SKM-1 treated with dmso at 0.1 percent for 144 hours (cell line): ENCODE results near the gene L1TD1.
"Not testable (repeated sequence)": the region's sequence is repeated elsewhere in the genome, so short reads cannot be mapped to it uniquely, and the experiment has no call there.

Source experiments
- DNase-seq: peaks from one replicate; lab custom pipeline; 2025; ENCODE audit not compliant: unreplicated experiment; lab: John Stamatoyannopoulos, UW

The L1TD1 gene

GRCh38 chr1:62198781-62199125, 4.1 kb downstream of the L1TD1 start:
- no peak for DNase-seq

GRCh38 chr1:62207187-62207586, 12.5 kb downstream of the L1TD1 start:
- no peak for DNase-seq

GRCh38 chr1:62208087-62208486, 13.4 kb downstream of the L1TD1 start:
- no peak for DNase-seq

GRCh38 chr1:62208970-62209369, 14.3 kb downstream of the L1TD1 start:
- no peak for DNase-seq

GRCh38 chr1:62209931-62210595, 15.4 kb downstream of the L1TD1 start:
- DNase-seq = peak; percentile 15

GRCh38 chr1:62210960-62211359, 16.3 kb downstream of the L1TD1 start:
- no peak for DNase-seq

- no peak for DNase-seq
Observed at GRCh38 chr1:62212411-62212810, 17.8 kb downstream of the L1TD1 start.

GRCh38 chr1:62213075-62213914, 18.6 kb downstream of the L1TD1 start:
- no peak for DNase-seq

GRCh38 chr1:62218604-62219003, 24.0 kb downstream of the L1TD1 start:
- no peak for DNase-seq

GRCh38 chr1:62220456-62220855, 25.8 kb downstream of the L1TD1 start:
- not testable (repeated sequence) for DNase-seq

GRCh38 chr1:62221171-62221570, 26.5 kb downstream of the L1TD1 start:
- DNase-seq = no peak

GRCh38 chr1:62222321-62222720, 27.7 kb downstream of the L1TD1 start:
- DNase-seq = no peak

GRCh38 chr1:62224182-62224581, 29.5 kb downstream of the L1TD1 start:
- DNase-seq = no peak

- DNase-seq = no peak
Observed at GRCh38 chr1:62227496-62227895, 32.8 kb downstream of the L1TD1 start.

GRCh38 chr1:62228136-62228882, 33.7 kb downstream of the L1TD1 start:
- no peak for DNase-seq

- no peak for DNase-seq
Observed at GRCh38 chr1:62228883-62229187, 34.2 kb downstream of the L1TD1 start.

GRCh38 chr1:62229468-62229867, 34.8 kb downstream of the L1TD1 start:
- no peak for DNase-seq

GRCh38 chr1:62229932-62230331, 35.3 kb downstream of the L1TD1 start:
- DNase-seq = no peak

GRCh38 chr1:62230718-62231117, 36.1 kb downstream of the L1TD1 start:
- DNase-seq = no peak

- no peak for DNase-seq
Observed at GRCh38 chr1:62232871-62233278, 38.2 kb downstream of the L1TD1 start.

GRCh38 chr1:62233926-62234450, 39.3 kb downstream of the L1TD1 start:
- no peak for DNase-seq

GRCh38 chr1:62234688-62235087, 40.0 kb downstream of the L1TD1 start:
- DNase-seq = no peak
